Measurements from ENCODE around the gene TEAD1. TPM values are rescaled to one million over a fixed set of nuclear protein-coding genes. Genes with fewer than 3 reads are reported as not detected.

Gene TEAD1
- total RNA-seq, 6 experiments from 2014 or later, result 28.3 to 41.5 (median 32.2) TPM

DNA sequence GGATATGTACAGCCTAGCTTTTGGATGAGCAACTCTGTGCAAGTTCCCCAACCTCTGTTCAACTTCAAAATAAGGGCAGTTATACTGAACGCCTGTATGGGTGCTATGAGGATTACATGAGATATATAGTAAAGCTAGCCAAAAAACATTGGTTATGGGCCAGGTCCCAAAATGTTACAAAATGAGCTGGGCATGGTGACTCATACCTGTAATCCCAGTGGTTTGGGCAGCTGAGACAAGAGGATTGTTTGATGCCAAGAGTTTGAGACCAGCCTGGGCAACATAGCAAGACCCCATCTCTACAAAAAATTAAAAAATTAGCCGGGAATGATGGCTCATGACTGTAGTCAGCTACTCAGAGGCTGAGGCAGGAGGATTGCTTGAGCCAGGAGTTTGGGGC lies 118.4 kb downstream of the TEAD1 start:
- TF ChIP-seq CTCF (IDR thresholded peaks at IDR 0.05), result no peak
- no peak for TF ChIP-seq POLR2A (IDR thresholded peaks at IDR 0.05)
- H3K27ac ChIP-seq, result no peak overlapping the region
- WGBS (ENCODE audit: insufficient coverage, low coverage, low lambda C conversion rate, missing lambda C conversion rate), result 51% methylated on average over 2 of the region's 2 CpGs
- H3K27me3 ChIP-seq, result no peaks in the 10 kb centered on the region
- ATAC-seq (peak; percentile 82 to 95 (median 90)), DNase-seq (no peak)
- no peaks in the 10 kb centered on the region for H3K9me3 ChIP-seq
- no peak overlapping the region for H3K4me3 ChIP-seq
- H3K36me3 ChIP-seq, result no peaks in the 10 kb centered on the region
- intact Hi-C loops (cut with DNase I), result no loop called here
- peaks cover 0 to 3% (median 0%) of the 10 kb centered on the region in 4 donors for H3K4me1 ChIP-seq

GRCh38 chr11:12793065-12793464 lies 118.8 kb downstream of the TEAD1 start:
- no peak overlapping the region for H3K27ac ChIP-seq
- no peaks in the 10 kb centered on the region for H3K9me3 ChIP-seq
- H3K36me3 ChIP-seq, result no peaks in the 10 kb centered on the region
- no peak overlapping the region for H3K4me3 ChIP-seq
- peaks cover 0 to 3% (median 0%) of the 10 kb centered on the region in 4 donors for H3K4me1 ChIP-seq
- no peak for TF ChIP-seq CTCF (IDR thresholded peaks at IDR 0.05)
- TF ChIP-seq POLR2A (IDR thresholded peaks at IDR 0.05), result no peak
- DNase-seq (no peak), ATAC-seq (no peak)
- intact Hi-C loops (cut with DNase I), result no loop called here
- WGBS (ENCODE audit: insufficient coverage, low coverage, low lambda C conversion rate, missing lambda C conversion rate), result 89% methylated on average over 2 of the region's 2 CpGs
- H3K27me3 ChIP-seq, result no peaks in the 10 kb centered on the region

- intact Hi-C loops (cut with DNase I), result no loop called here
- no peaks in the 10 kb centered on the region for H3K27me3 ChIP-seq
- no peaks in the 10 kb centered on the region for H3K36me3 ChIP-seq
- no peak for TF ChIP-seq POLR2A (IDR thresholded peaks at IDR 0.05)
- H3K4me3 ChIP-seq, result no peak overlapping the region
- H3K27ac ChIP-seq, result no peak overlapping the region
- no peak for ATAC-seq
- H3K9me3 ChIP-seq, result no peaks in the 10 kb centered on the region
- H3K4me1 ChIP-seq, result peaks cover 0 to 6% (median 0%) of the 10 kb centered on the region in 4 donors
- 50% methylated on average over 2 of the region's 2 CpGs for WGBS (ENCODE audit: insufficient coverage, low coverage, low lambda C conversion rate, missing lambda C conversion rate)
- DNase-seq, result no peak
Measured at GRCh38 chr11:12793506-12793905, 119.3 kb downstream of the TEAD1 start.

DNA sequence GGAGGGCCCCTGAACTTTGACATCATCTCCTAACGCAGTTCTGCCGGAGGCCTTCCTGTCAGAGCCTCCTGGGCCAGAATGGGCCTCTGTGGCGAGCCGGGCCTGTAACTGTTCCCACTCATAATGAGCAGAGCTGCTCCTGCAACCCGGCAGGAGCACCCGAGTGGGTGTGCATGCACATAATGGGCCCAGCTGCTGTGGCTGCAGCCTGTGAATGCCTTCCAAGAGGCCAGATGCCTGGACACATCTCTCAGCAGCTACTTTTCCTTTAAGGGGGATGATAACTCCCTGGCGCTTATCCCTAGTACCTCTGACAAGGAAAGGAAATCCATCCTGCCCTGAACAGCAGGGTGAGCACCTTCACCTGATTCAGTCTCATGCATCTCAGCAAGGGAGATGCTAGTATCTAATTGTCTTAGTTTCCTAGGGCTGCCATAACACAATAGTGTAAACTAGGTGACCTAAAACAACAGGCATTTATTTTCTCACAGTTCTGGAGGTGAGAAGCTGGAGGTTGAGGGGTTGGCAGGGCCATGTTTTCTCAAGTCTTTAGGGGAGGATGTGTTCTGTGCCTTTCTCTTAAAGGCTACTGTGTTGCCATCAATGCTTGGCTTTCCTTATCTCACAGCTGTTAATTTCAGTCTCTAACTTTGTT lies 120.5 kb downstream of the TEAD1 start:
- WGBS (ENCODE audit: insufficient coverage, low coverage, low lambda C conversion rate, missing lambda C conversion rate), result 40% methylated on average over 1 of the region's 7 CpGs
- ATAC-seq (no peak), DNase-seq (no peak)
- H3K36me3 ChIP-seq, result no peaks in the 10 kb centered on the region
- H3K27ac ChIP-seq, result no peak overlapping the region
- TF ChIP-seq CTCF (IDR thresholded peaks at IDR 0.05), result no peak
- TF ChIP-seq POLR2A (IDR thresholded peaks at IDR 0.05), result no peak
- no peak overlapping the region for H3K4me3 ChIP-seq
- H3K4me1 ChIP-seq, result peaks cover 0 to 16% (median 6%) of the 10 kb centered on the region in 4 donors
- intact Hi-C loops (cut with DNase I), result no loop called here
- no peaks in the 10 kb centered on the region for H3K27me3 ChIP-seq
- H3K9me3 ChIP-seq, result no peaks in the 10 kb centered on the region

DNA sequence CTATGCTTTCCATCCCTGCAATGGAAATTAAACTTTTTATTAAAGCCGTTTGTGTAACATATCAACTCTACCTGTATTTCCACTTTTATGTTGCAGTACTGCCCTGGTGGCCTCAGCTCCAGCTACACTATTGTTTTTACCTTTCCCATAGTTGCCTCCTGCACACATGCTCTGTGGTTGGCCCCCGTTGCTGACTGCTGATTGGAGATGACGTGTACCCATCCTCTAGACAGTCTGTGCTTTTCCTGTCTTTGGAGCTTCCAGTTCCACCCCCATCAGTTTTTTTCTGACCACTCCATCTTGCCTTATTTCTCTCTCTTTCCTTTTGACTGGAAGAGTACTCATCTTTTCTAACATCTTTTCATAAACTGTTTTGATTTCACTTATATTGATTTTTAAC lies 123.8 kb downstream of the TEAD1 start:
- intact Hi-C loops (cut with DNase I), result no loop called here
- no peak for ATAC-seq
- no peaks in the 10 kb centered on the region for H3K36me3 ChIP-seq
- no peak overlapping the region for H3K4me3 ChIP-seq
- H3K4me1 ChIP-seq, result peaks cover 0 to 23% (median 11%) of the 10 kb centered on the region in 4 donors
- no peak for DNase-seq
- TF ChIP-seq POLR2A (IDR thresholded peaks at IDR 0.05) (no peak), CTCF (IDR thresholded peaks at IDR 0.05) (no peak)
- no peak overlapping the region for H3K27ac ChIP-seq
- no peaks in the 10 kb centered on the region for H3K27me3 ChIP-seq
- WGBS (ENCODE audit: insufficient coverage, low coverage, low lambda C conversion rate, missing lambda C conversion rate), result 85% methylated on average over 3 of the region's 3 CpGs
- no peaks in the 10 kb centered on the region for H3K9me3 ChIP-seq
